Measurements from ENCODE around the gene PCDHB3. TPM values are rescaled to one million over a fixed set of nuclear protein-coding genes. Genes with fewer than 3 reads are reported as not detected.

The PCDHB3 gene
- total and polyA plus RNA-seq, 2 experiments from 2014 or later = 5.2 to 15.3 TPM

DNA sequence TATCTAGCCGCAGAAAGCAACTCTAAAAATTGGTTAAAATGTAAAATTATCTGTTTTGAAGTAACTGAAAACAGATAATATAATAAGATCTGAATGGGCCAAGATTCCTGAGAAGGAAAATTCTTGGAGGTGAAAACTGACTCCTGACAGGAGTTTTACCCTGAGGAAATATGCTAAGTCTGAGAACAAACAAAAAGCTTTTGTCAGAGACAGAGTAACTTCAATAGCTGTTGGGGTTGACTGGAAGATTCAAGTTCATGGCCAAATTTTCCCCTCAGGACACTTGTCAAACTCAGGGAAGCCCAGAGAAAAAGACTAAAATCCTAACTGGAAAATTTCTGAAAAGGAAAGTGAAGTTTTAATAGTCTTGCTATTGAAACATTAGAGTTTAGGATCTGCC, 27.0 kb downstream of the PCDHB3 start:
- Histone ChIP-seq H3K36me3 (ENCODE audit: insufficient read depth) (no peaks in the 10 kb centered on the region), H2AFZ (no peak overlapping the region), H3K79me2 (replicated peaks; ENCODE audit: insufficient read depth) (no peaks in the 10 kb centered on the region), H3F3A (replicated peaks; ENCODE audit: low read depth) (no peaks in the 10 kb centered on the region), H3K9me2 (ENCODE audit: insufficient read depth) (no peaks in the 10 kb centered on the region), H3K4me1 (ENCODE audit: insufficient read depth) (peaks cover 5% of the 10 kb centered on the region; the same call in 1 of the 2 replicates), H3K4me2 (0 out of 2 replicates have a peak overlapping the region, but pooled peaks have one; percentile 2), H3K27me3 (ENCODE audit: insufficient read depth) (no peaks in the 10 kb centered on the region), H3K27ac (ENCODE audit: low read depth) (no peak overlapping the region), H4K20me1 (replicated peaks; ENCODE audit: insufficient read depth) (no peaks in the 10 kb centered on the region), H3K4me3 (no peak overlapping the region)
- peak; percentile 46; the same call in 2 of the 3 replicates for ATAC-seq
- Mint-ChIP-seq H3K27me3 (ENCODE audit: insufficient read depth, low read depth, poor library complexity) (peaks cover 2% of the 10 kb centered on the region), H3K4me3 (no peak overlapping the region), H3K27ac (no peak overlapping the region), H3K9me3 (peaks cover 9% of the 10 kb centered on the region; the same call in 2 of the 3 replicates), H3K4me1 (peaks cover 6% of the 10 kb centered on the region; the same call in 2 of the 3 replicates), H3K36me3 (ENCODE audit: low read depth) (peaks cover 14% of the 10 kb centered on the region)
- DNase-seq (ENCODE audit: low spot score) = peak; percentile 37
- TF ChIP-seq EZH2 (IDR thresholded peaks at IDR 0.05; ENCODE audit: low read depth, unreplicated experiment) (no peak), STAT1 (IDR thresholded peaks at IDR 0.05; ENCODE audit: unreplicated experiment) (no peak), POLR2AphosphoS5 (IDR thresholded peaks at IDR 0.05; ENCODE audit: low read depth) (no peak), EZH2phosphoT487 (IDR thresholded peaks at IDR 0.05; ENCODE audit: unreplicated experiment) (no peak), CREB1 (CRISPR knock-in tag; IDR thresholded peaks at IDR 0.05; ENCODE audit: low read depth) (no peak), CTCF (conservative IDR thresholded peaks at IDR 0.05; ENCODE audit: low read depth in 2 of 2) (no peak), JUNB (IDR thresholded peaks at IDR 0.05; ENCODE audit: unreplicated experiment) (no peak), ZNF331 (CRISPR knock-in tag; IDR thresholded peaks at IDR 0.05; ENCODE audit: low read depth) (no peak), ZNF114 (CRISPR knock-in tag; IDR thresholded peaks at IDR 0.05) (no peak), NANOG (IDR thresholded peaks at IDR 0.05; ENCODE audit: borderline replicate concordance) (no peak)
- TF ChIP-seq, protein P1, sequence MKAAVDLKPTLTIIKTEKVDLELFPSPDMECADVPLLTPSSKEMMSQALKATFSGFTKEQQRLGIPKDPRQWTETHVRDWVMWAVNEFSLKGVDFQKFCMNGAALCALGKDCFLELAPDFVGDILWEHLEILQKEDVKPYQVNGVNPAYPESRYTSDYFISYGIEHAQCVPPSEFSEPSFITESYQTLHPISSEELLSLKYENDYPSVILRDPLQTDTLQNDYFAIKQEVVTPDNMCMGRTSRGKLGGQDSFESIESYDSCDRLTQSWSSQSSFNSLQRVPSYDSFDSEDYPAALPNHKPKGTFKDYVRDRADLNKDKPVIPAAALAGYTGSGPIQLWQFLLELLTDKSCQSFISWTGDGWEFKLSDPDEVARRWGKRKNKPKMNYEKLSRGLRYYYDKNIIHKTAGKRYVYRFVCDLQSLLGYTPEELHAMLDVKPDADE (IDR thresholded peaks at IDR 0.05) = no peak
- TF ChIP-seq, protein P2, sequence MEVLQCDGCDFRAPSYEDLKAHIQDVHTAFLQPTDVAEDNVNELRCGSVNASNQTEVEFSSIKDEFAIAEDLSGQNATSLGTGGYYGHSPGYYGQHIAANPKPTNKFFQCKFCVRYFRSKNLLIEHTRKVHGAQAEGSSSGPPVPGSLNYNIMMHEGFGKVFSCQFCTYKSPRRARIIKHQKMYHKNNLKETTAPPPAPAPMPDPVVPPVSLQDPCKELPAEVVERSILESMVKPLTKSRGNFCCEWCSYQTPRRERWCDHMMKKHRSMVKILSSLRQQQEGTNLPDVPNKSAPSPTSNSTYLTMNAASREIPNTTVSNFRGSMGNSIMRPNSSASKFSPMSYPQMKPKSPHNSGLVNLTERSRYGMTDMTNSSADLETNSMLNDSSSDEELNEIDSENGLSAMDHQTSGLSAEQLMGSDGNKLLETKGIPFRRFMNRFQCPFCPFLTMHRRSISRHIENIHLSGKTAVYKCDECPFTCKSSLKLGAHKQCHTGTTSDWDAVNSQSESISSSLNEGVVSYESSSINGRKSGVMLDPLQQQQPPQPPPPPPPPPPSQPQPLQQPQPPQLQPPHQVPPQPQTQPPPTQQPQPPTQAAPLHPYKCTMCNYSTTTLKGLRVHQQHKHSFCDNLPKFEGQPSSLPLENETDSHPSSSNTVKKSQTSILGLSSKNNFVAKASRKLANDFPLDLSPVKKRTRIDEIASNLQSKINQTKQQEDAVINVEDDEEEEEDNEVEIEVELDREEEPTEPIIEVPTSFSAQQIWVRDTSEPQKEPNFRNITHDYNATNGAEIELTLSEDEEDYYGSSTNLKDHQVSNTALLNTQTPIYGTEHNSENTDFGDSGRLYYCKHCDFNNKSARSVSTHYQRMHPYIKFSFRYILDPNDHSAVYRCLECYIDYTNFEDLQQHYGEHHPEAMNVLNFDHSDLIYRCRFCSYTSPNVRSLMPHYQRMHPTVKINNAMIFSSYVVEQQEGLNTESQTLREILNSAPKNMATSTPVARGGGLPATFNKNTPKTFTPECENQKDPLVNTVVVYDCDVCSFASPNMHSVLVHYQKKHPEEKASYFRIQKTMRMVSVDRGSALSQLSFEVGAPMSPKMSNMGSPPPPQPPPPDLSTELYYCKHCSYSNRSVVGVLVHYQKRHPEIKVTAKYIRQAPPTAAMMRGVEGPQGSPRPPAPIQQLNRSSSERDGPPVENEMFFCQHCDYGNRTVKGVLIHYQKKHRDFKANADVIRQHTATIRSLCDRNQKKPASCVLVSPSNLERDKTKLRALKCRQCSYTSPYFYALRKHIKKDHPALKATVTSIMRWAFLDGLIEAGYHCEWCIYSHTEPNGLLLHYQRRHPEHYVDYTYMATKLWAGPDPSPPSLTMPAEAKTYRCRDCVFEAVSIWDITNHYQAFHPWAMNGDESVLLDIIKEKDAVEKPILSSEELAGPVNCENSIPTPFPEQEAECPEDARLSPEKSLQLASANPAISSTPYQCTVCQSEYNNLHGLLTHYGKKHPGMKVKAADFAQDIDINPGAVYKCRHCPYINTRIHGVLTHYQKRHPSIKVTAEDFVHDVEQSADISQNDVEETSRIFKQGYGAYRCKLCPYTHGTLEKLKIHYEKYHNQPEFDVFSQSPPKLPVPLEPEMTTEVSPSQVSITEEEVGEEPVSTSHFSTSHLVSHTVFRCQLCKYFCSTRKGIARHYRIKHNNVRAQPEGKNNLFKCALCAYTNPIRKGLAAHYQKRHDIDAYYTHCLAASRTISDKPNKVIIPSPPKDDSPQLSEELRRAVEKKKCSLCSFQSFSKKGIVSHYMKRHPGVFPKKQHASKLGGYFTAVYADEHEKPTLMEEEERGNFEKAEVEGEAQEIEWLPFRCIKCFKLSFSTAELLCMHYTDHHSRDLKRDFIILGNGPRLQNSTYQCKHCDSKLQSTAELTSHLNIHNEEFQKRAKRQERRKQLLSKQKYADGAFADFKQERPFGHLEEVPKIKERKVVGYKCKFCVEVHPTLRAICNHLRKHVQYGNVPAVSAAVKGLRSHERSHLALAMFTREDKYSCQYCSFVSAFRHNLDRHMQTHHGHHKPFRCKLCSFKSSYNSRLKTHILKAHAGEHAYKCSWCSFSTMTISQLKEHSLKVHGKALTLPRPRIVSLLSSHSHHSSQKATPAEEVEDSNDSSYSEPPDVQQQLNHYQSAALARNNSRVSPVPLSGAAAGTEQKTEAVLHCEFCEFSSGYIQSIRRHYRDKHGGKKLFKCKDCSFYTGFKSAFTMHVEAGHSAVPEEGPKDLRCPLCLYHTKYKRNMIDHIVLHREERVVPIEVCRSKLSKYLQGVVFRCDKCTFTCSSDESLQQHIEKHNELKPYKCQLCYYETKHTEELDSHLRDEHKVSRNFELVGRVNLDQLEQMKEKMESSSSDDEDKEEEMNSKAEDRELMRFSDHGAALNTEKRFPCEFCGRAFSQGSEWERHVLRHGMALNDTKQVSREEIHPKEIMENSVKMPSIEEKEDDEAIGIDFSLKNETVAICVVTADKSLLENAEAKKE (CRISPR knock-in tag; IDR thresholded peaks at IDR 0.05) = no peak
- TF ChIP-seq, protein P3, sequence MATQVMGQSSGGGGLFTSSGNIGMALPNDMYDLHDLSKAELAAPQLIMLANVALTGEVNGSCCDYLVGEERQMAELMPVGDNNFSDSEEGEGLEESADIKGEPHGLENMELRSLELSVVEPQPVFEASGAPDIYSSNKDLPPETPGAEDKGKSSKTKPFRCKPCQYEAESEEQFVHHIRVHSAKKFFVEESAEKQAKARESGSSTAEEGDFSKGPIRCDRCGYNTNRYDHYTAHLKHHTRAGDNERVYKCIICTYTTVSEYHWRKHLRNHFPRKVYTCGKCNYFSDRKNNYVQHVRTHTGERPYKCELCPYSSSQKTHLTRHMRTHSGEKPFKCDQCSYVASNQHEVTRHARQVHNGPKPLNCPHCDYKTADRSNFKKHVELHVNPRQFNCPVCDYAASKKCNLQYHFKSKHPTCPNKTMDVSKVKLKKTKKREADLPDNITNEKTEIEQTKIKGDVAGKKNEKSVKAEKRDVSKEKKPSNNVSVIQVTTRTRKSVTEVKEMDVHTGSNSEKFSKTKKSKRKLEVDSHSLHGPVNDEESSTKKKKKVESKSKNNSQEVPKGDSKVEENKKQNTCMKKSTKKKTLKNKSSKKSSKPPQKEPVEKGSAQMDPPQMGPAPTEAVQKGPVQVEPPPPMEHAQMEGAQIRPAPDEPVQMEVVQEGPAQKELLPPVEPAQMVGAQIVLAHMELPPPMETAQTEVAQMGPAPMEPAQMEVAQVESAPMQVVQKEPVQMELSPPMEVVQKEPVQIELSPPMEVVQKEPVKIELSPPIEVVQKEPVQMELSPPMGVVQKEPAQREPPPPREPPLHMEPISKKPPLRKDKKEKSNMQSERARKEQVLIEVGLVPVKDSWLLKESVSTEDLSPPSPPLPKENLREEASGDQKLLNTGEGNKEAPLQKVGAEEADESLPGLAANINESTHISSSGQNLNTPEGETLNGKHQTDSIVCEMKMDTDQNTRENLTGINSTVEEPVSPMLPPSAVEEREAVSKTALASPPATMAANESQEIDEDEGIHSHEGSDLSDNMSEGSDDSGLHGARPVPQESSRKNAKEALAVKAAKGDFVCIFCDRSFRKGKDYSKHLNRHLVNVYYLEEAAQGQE (IDR thresholded peaks at IDR 0.05; ENCODE audit: unreplicated experiment) = no peak
